ENCODE measurements around the gene FAM107B.

The FAM107B gene

DNA sequence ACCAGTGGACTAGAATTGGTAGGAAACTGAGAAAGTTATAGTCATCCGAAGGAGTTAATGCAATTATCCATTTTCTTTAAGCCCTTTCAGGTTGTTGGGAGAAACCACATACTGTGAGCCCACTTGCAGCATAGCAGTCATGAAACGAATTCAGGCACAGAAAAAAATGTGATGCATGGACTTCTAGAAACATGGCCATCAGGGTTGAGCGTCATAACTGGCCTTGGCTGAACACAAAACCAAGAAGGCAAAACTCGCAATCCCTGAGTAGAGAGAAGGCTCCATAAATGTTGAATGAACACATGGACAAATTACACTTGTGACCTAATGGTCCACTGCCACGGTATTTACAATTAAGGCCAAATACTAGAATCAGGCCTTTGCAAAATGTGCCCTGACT, 121.9 kb downstream of the FAM107B start:
- no peaks in the 10 kb centered on the region for H3K79me2 ChIP-seq
- H3K27ac ChIP-seq: peak overlapping the region; percentile 95
- TF ChIP-seq, protein P1, sequence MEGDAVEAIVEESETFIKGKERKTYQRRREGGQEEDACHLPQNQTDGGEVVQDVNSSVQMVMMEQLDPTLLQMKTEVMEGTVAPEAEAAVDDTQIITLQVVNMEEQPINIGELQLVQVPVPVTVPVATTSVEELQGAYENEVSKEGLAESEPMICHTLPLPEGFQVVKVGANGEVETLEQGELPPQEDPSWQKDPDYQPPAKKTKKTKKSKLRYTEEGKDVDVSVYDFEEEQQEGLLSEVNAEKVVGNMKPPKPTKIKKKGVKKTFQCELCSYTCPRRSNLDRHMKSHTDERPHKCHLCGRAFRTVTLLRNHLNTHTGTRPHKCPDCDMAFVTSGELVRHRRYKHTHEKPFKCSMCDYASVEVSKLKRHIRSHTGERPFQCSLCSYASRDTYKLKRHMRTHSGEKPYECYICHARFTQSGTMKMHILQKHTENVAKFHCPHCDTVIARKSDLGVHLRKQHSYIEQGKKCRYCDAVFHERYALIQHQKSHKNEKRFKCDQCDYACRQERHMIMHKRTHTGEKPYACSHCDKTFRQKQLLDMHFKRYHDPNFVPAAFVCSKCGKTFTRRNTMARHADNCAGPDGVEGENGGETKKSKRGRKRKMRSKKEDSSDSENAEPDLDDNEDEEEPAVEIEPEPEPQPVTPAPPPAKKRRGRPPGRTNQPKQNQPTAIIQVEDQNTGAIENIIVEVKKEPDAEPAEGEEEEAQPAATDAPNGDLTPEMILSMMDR (IDR thresholded peaks at IDR 0.05): no peak
- no peak overlapping the region for H3K9ac ChIP-seq
- no peaks in the 10 kb centered on the region for H3K36me3 ChIP-seq (ENCODE audit: control insufficient read depth, insufficient read depth, low read length)
- peaks cover 53% of the 10 kb centered on the region for H3K4me1 ChIP-seq
- peak overlapping the region; percentile 66 for H3K4me2 ChIP-seq (ENCODE audit: low read length)
- no peaks in the 10 kb centered on the region for H3K9me3 ChIP-seq (ENCODE audit: control insufficient read depth, low read length)
- peak overlapping the region; percentile 28 for H2AFZ ChIP-seq
- H3K27me3 ChIP-seq (ENCODE audit: control insufficient read depth, insufficient read depth, low read length): no peaks in the 10 kb centered on the region
- H3K4me3 ChIP-seq (ENCODE audit: low read depth, low read length): peak overlapping the region; percentile 18

- Histone ChIP-seq H3K9ac (no peak overlapping the region), H3K9me3 (ENCODE audit: control insufficient read depth, low read length) (no peaks in the 10 kb centered on the region), H2AFZ (peak overlapping the region; percentile 66), H3K4me1 (peaks cover 56% of the 10 kb centered on the region), H3K79me2 (no peaks in the 10 kb centered on the region), H3K27me3 (ENCODE audit: control insufficient read depth, insufficient read depth, low read length) (no peaks in the 10 kb centered on the region), H3K36me3 (ENCODE audit: control insufficient read depth, insufficient read depth, low read length) (no peaks in the 10 kb centered on the region), H3K27ac (peak overlapping the region; percentile 95), H3K4me3 (ENCODE audit: low read depth, low read length) (peak overlapping the region; percentile 18), H3K4me2 (ENCODE audit: low read length) (peak overlapping the region; percentile 66)
- TF ChIP-seq, protein P1 (IDR thresholded peaks at IDR 0.05): no peak
Measured at GRCh38 chr10:14652067-14652466, 122.6 kb downstream of the FAM107B start.

DNA sequence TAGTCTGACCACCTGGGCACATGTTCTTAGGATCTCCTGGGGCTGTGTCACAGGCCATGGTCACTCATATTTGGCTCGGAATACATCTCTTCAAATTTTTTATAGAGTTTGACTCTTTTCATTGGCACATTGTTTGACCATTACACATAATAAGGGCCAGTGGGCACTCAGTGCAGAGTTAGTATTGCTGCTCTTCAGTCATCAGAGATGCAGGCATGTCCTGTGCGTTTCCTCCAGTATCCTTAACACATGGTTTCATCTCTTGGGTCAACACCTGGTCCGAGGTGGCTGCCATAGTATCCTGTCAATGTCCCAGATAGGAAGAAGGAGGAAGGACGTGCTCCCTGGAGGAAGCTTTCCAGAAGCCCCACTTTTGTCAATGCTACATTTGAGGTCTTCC, 125.0 kb downstream of the FAM107B start:
- no peaks in the 10 kb centered on the region for H3K27me3 ChIP-seq (ENCODE audit: control insufficient read depth, insufficient read depth, low read length)
- peak overlapping the region; percentile 71 for H2AFZ ChIP-seq
- H3K4me2 ChIP-seq (ENCODE audit: low read length): peak overlapping the region; percentile 60
- H3K27ac ChIP-seq: peak overlapping the region; percentile 94
- H3K4me1 ChIP-seq: peaks cover 50% of the 10 kb centered on the region
- no peaks in the 10 kb centered on the region for H3K79me2 ChIP-seq
- H3K9me3 ChIP-seq (ENCODE audit: control insufficient read depth, low read length): no peaks in the 10 kb centered on the region
- no peak overlapping the region for H3K4me3 ChIP-seq (ENCODE audit: low read depth, low read length)
- no peaks in the 10 kb centered on the region for H3K36me3 ChIP-seq (ENCODE audit: control insufficient read depth, insufficient read depth, low read length)
- H3K9ac ChIP-seq: no peak overlapping the region
- TF ChIP-seq, protein P1 (IDR thresholded peaks at IDR 0.05): no peak

DNA sequence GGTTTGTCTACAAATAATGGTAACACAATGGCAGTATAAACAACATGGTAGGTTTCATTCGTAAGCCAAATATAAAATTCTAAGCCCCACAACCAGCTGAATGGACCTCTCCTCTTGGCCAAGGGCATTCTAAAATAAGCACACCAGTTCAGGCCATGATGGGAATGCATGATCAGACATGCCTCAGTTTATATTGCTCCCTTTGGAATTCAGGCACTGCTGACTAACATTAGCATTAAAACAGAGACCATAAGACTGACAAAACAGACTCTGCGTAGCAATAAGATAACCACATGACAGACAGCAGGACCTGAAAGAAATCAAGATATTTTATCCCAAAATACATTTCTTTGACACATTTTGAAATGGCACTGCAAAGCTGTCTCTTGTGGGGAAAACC, 125.8 kb downstream of the FAM107B start:
- TF ChIP-seq, protein P1 (IDR thresholded peaks at IDR 0.05): no peak
- Histone ChIP-seq H3K27ac (peak overlapping the region; percentile 94), H3K9me3 (ENCODE audit: control insufficient read depth, low read length) (no peaks in the 10 kb centered on the region), H3K79me2 (no peaks in the 10 kb centered on the region), H3K36me3 (ENCODE audit: control insufficient read depth, insufficient read depth, low read length) (no peaks in the 10 kb centered on the region), H2AFZ (peak overlapping the region; percentile 71), H3K4me3 (ENCODE audit: low read depth, low read length) (peak overlapping the region; percentile 35), H3K4me1 (peaks cover 43% of the 10 kb centered on the region), H3K4me2 (ENCODE audit: low read length) (peak overlapping the region; percentile 60), H3K27me3 (ENCODE audit: control insufficient read depth, insufficient read depth, low read length) (no peaks in the 10 kb centered on the region), H3K9ac (no peak overlapping the region)

DNA sequence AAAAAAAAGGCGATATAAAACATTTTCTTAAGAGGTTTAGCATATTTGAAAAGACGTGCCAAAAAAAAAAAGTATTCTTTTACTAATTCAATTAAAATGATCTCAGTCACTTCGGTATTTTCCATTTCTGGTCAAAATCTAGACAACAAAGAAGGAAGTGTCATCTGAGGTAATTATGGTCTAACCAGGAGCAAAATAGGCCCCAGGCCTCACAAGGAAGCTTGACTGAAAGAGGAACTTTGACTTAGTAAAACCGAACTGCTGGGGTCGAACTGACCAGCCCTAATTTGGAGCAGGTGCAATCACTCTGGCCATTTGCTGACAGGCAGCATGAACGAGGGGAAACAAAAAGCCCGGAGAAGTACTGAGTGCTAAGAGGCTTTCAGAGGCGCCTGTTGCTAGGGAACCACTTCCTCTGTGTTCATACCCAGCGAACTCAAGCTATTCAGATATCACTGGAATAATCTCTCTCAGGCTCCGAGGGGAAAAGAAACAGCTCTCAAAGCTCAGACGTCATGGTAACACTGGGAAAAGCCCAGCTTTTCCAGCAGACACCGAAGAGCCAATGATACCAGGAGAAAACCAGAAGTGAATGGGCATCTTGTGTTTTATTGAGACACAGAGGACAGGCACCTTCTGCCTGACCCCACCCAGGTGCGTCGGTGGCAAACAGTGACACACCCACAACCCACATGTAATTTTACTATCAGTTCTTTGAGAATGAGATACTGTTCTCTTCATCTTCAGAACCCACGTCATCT, 126.5 kb downstream of the FAM107B start:
- Histone ChIP-seq H3K4me3 (ENCODE audit: low read depth, low read length) (peak overlapping the region; percentile 35), H2AFZ (peak overlapping the region; percentile 71), H3K4me1 (peaks cover 40% of the 10 kb centered on the region), H3K9me3 (ENCODE audit: control insufficient read depth, low read length) (no peaks in the 10 kb centered on the region), H3K36me3 (ENCODE audit: control insufficient read depth, insufficient read depth, low read length) (no peaks in the 10 kb centered on the region), H3K27me3 (ENCODE audit: control insufficient read depth, insufficient read depth, low read length) (no peaks in the 10 kb centered on the region), H3K9ac (no peak overlapping the region), H3K4me2 (ENCODE audit: low read length) (peak overlapping the region; percentile 60), H3K27ac (peak overlapping the region; percentile 94), H3K79me2 (no peaks in the 10 kb centered on the region)
- TF ChIP-seq, protein P1 (IDR thresholded peaks at IDR 0.05): no peak

Measured in parathyroid adenoma (tissue), 2 donors.